ENCODE measurements around the gene VAMP4. TPM values are rescaled to one million over a fixed set of nuclear protein-coding genes. Genes with fewer than 3 reads are reported as not detected.
"Not testable (repeated sequence)": the region's sequence is repeated elsewhere in the genome, so short reads cannot be mapped to it uniquely, and the experiment has no call there.

Gene VAMP4
- total RNA-seq, 1 experiment from 2014 or later: 2.0 TPM

GRCh38 chr1:171753182-171753581 is 11.3 kb upstream of the VAMP4 start:
- no peak for DNase-seq (ENCODE audit: low read depth)

GRCh38 chr1:171751221-171751620 is 9.4 kb upstream of the VAMP4 start:
- DNase-seq (ENCODE audit: low read depth): no peak

GRCh38 chr1:171748651-171749050 is 6.8 kb upstream of the VAMP4 start:
- DNase-seq (ENCODE audit: low read depth): no peak

GRCh38 chr1:171744986-171745385 is 3.1 kb upstream of the VAMP4 start:
- no peak for DNase-seq (ENCODE audit: low read depth)

- DNase-seq (ENCODE audit: low read depth): peak; percentile 58
These were observed 1.4 kb upstream of the VAMP4 start for GRCh38 chr1:171743081-171743870.

- DNase-seq (ENCODE audit: low read depth): no peak
These were observed 685 bp upstream of the VAMP4 start for GRCh38 chr1:171742577-171742922.

- DNase-seq (ENCODE audit: low read depth): peak; percentile 39
These were observed 636 bp downstream of the VAMP4 start for GRCh38 chr1:171740987-171741871.

- DNase-seq (ENCODE audit: low read depth): no peak
These were observed 1.5 kb downstream of the VAMP4 start for GRCh38 chr1:171740356-171740863.

- peak; percentile 50 for DNase-seq (ENCODE audit: low read depth)
These were observed 2.2 kb downstream of the VAMP4 start for GRCh38 chr1:171739656-171740055.

GRCh38 chr1:171738911-171739310 is 3.0 kb downstream of the VAMP4 start:
- no peak for DNase-seq (ENCODE audit: low read depth)

GRCh38 chr1:171736196-171736595 is 5.7 kb downstream of the VAMP4 start:
- no peak for DNase-seq (ENCODE audit: low read depth)

GRCh38 chr1:171730052-171730451 is 11.8 kb downstream of the VAMP4 start:
- no peak for DNase-seq (ENCODE audit: low read depth)

- no peak for DNase-seq (ENCODE audit: low read depth)
These were observed 14.1 kb downstream of the VAMP4 start for GRCh38 chr1:171727778-171728177.

GRCh38 chr1:171723180-171723579 is 18.7 kb downstream of the VAMP4 start:
- not testable (repeated sequence) for DNase-seq (ENCODE audit: low read depth)

GRCh38 chr1:171718848-171719247 is 23.0 kb downstream of the VAMP4 start:
- DNase-seq (ENCODE audit: low read depth): no peak

GRCh38 chr1:171718216-171718615 is 23.6 kb downstream of the VAMP4 start:
- DNase-seq (ENCODE audit: low read depth): no peak

GRCh38 chr1:171717062-171717718 is 24.7 kb downstream of the VAMP4 start:
- peak; percentile 11 for DNase-seq (ENCODE audit: low read depth)

GRCh38 chr1:171716616-171717015 is 25.2 kb downstream of the VAMP4 start:
- DNase-seq (ENCODE audit: low read depth): no peak

- DNase-seq (ENCODE audit: low read depth): no peak
These were observed 26.0 kb downstream of the VAMP4 start for GRCh38 chr1:171715813-171716251.

- DNase-seq (ENCODE audit: low read depth): no peak
These were observed 29.5 kb downstream of the VAMP4 start for GRCh38 chr1:171712341-171712740.

GRCh38 chr1:171711643-171712042 is 30.2 kb downstream of the VAMP4 start:
- DNase-seq (ENCODE audit: low read depth): no peak

- DNase-seq (ENCODE audit: low read depth): no peak
These were observed 34.3 kb downstream of the VAMP4 start for GRCh38 chr1:171707583-171707982.

All from HT1080 (cell line).